ENCODE results near the gene CDK2AP2. TPM values are rescaled to one million over a fixed set of nuclear protein-coding genes. Genes with fewer than 3 reads are reported as not detected.

The CDK2AP2 gene
- polyA plus RNA-seq, 2 of the 4 experiments (the other 2 are of a cell fraction) = 36.6 to 53.1 TPM

DNA sequence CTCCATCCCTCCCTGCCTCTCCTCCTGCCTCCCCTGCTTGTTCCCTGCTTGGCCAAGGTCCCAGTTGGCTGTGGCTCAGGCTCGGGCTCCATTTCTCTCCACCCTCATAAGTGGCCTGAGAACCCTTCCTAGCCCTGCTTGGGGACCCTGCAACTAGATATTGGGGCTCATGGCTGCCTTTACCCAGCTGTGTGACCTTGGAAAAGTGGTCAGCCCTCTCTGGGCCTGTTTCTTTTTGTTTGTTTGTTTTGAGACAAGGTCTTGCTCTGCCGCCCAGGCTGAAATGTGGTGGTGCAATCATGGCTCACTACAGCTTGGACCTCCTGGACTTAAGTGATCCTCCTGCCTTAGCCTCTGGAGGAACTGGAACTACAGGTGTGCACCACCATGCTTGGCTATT lies 35.6 kb upstream of the CDK2AP2 start:
- no peak overlapping the region for H3K4me2 ChIP-seq
- peaks cover 12% of the 10 kb centered on the region for H3K4me1 ChIP-seq
- ATAC-seq = no peak
- 70% methylated on average over 2 of the region's 2 CpGs for WGBS (ENCODE audit: missing lambda C conversion rate)
- TF ChIP-seq HEYL (CRISPR knock-in tag; IDR thresholded peaks at IDR 0.05) (no peak), SREBF2 (IDR thresholded peaks at IDR 0.05) (no peak), CBX2 (IDR thresholded peaks at IDR 0.05; ENCODE audit: borderline replicate concordance, low read depth) (no peak), FOSB (CRISPR knock-in tag; IDR thresholded peaks at IDR 0.05) (no peak)
- ChIA-PET POLR2A (no interaction called here), CTCF (interaction anchor here (4.1 kb wide), 1 partner anchor 29 kb away, joined by 12 read pairs; no protein-coding TSS in a partner anchor)
- H3K9me3 ChIP-seq = no peaks in the 10 kb centered on the region
- no peak overlapping the region for H3K27ac ChIP-seq
- no peak for DNase-seq (ENCODE audit: low read depth in 1 of 2, low spot score in 1 of 2)
- no peak overlapping the region for H3K4me3 ChIP-seq
- FAIRE-seq = no peak

DNA sequence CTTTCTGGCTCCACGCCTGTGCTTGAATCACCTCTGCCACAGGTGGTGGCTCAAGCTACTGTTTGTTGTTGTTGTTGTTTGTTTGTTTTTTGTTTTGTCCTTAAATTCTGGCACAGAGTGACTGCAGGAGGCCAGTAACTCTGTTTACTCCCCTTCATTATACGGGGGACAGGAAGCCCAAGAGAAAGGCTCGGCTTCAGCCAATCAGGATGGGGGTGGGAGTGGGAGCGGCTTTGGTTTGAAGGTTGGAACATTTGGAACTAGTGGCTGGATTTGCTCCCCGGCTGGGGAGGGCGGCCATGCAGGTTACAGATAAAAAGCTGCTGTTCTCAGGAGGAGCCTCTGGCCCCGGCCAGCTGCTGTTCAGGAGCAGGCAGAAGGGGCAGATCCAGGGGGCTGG lies 35.0 kb upstream of the CDK2AP2 start:
- WGBS (ENCODE audit: missing lambda C conversion rate) = 81% methylated on average over 6 of the region's 7 CpGs
- H3K4me1 ChIP-seq = peaks cover 12% of the 10 kb centered on the region
- ChIA-PET POLR2A (no interaction called here), CTCF (interaction anchor here (2.8 to 4.1 kb wide), 2 partner anchors 19 to 30 kb away, joined by 12 to 14 read pairs; no protein-coding TSS in a partner anchor)
- H3K9me3 ChIP-seq = no peaks in the 10 kb centered on the region
- TF ChIP-seq TP53 (CRISPR knock-in tag; IDR thresholded peaks at IDR 0.05) (no peak), SREBF2 (IDR thresholded peaks at IDR 0.05) (no peak), RCOR1 (IDR thresholded peaks at IDR 0.05; ENCODE audit: low read depth, low read length) (no peak), ZSCAN20 (CRISPR knock-in tag; IDR thresholded peaks at IDR 0.05) (no peak), HEYL (CRISPR knock-in tag; IDR thresholded peaks at IDR 0.05) (no peak), RFX5 (IDR thresholded peaks at IDR 0.05) (no peak), EHF (CRISPR knock-in tag; IDR thresholded peaks at IDR 0.05) (no peak)
- TF ChIP-seq, protein P1, sequence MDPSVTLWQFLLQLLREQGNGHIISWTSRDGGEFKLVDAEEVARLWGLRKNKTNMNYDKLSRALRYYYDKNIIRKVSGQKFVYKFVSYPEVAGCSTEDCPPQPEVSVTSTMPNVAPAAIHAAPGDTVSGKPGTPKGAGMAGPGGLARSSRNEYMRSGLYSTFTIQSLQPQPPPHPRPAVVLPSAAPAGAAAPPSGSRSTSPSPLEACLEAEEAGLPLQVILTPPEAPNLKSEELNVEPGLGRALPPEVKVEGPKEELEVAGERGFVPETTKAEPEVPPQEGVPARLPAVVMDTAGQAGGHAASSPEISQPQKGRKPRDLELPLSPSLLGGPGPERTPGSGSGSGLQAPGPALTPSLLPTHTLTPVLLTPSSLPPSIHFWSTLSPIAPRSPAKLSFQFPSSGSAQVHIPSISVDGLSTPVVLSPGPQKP (IDR thresholded peaks at IDR 0.05; ENCODE audit: low read depth, low read length) = no peak
- TF ChIP-seq, protein P2, sequence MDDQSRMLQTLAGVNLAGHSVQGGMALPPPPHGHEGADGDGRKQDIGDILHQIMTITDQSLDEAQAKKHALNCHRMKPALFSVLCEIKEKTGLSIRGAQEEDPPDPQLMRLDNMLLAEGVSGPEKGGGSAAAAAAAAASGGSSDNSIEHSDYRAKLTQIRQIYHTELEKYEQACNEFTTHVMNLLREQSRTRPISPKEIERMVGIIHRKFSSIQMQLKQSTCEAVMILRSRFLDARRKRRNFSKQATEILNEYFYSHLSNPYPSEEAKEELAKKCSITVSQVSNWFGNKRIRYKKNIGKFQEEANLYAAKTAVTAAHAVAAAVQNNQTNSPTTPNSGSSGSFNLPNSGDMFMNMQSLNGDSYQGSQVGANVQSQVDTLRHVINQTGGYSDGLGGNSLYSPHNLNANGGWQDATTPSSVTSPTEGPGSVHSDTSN (IDR thresholded peaks at IDR 0.05) = no peak
- TF ChIP-seq, protein P3, sequence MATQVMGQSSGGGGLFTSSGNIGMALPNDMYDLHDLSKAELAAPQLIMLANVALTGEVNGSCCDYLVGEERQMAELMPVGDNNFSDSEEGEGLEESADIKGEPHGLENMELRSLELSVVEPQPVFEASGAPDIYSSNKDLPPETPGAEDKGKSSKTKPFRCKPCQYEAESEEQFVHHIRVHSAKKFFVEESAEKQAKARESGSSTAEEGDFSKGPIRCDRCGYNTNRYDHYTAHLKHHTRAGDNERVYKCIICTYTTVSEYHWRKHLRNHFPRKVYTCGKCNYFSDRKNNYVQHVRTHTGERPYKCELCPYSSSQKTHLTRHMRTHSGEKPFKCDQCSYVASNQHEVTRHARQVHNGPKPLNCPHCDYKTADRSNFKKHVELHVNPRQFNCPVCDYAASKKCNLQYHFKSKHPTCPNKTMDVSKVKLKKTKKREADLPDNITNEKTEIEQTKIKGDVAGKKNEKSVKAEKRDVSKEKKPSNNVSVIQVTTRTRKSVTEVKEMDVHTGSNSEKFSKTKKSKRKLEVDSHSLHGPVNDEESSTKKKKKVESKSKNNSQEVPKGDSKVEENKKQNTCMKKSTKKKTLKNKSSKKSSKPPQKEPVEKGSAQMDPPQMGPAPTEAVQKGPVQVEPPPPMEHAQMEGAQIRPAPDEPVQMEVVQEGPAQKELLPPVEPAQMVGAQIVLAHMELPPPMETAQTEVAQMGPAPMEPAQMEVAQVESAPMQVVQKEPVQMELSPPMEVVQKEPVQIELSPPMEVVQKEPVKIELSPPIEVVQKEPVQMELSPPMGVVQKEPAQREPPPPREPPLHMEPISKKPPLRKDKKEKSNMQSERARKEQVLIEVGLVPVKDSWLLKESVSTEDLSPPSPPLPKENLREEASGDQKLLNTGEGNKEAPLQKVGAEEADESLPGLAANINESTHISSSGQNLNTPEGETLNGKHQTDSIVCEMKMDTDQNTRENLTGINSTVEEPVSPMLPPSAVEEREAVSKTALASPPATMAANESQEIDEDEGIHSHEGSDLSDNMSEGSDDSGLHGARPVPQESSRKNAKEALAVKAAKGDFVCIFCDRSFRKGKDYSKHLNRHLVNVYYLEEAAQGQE (IDR thresholded peaks at IDR 0.05) = no peak
- no peak overlapping the region for H3K27ac ChIP-seq
- no peak for FAIRE-seq
- no peak overlapping the region for H3K4me3 ChIP-seq
- H3K4me2 ChIP-seq = no peak overlapping the region
- no peak for ATAC-seq
- no peak for DNase-seq (ENCODE audit: low read depth in 1 of 2, low spot score in 1 of 2)

DNA sequence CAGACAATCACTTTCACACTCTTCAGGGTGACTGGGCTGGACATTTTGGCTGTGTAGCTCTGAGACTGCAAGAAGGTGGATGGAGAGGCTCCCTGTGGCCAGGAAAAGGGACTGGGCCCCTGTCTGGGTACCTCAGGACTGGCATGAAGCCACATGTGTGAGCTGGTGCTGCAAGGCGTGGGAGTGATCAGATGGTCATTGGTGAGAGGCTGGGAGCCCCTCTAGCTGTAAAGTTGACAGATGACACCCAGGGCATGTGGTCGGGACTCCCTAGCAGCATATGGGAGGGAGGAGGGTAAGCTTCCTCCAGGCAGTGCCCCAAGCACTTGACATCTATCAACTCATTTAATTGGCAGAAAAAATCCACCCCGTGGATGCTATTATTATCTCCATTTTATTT lies 34.2 kb upstream of the CDK2AP2 start:
- Histone ChIP-seq H3K4me2 (no peak overlapping the region), H3K9me3 (no peaks in the 10 kb centered on the region), H3K4me3 (no peak overlapping the region), H3K27ac (no peak overlapping the region), H3K4me1 (peaks cover 12% of the 10 kb centered on the region)
- 66% methylated on average over 3 of the region's 3 CpGs for WGBS (ENCODE audit: missing lambda C conversion rate)
- no peak for ATAC-seq
- DNase-seq (ENCODE audit: low read depth in 1 of 2, low spot score in 1 of 2) = no peak
- FAIRE-seq = no peak
- ChIA-PET POLR2A (no interaction called here), CTCF (interaction anchor here (0.9 to 4.1 kb wide), 4 partner anchors 12 to 41 kb away, joined by 3 to 14 read pairs (median 8); partner anchors contain the start of gene GSTP1)
- no peak for TF ChIP-seq TFCP2L1 (CRISPR knock-in tag; IDR thresholded peaks at IDR 0.05)
- no peak for TF ChIP-seq HOXB5 (CRISPR knock-in tag; IDR thresholded peaks at IDR 0.05)
- TF ChIP-seq NR3C1 (IDR thresholded peaks at IDR 0.05) = no peak
